NB4 (cell line): ENCODE results near the gene ANXA4.
"Not testable (repeated sequence)": the region's sequence is repeated elsewhere in the genome, so short reads cannot be mapped to it uniquely, and the experiment has no call there.

Source experiments
- DNase-seq: peaks from one replicate; pipeline ENCODE4 v3.0.0; 2010; ENCODE audit warnings: low read depth
- H3K4me3 ChIP-seq: one replicate; pipeline ENCODE4 v1.5.1; 2011; ENCODE audit warnings: mild to moderate bottlenecking, low read depth, low read length, moderate library complexity
- CTCF ChIP-seq: IDR thresholded peaks from one replicate; pipeline ENCODE4 v1.5.1; 2012; ENCODE audit warnings: low read depth, low read length
- MAX ChIP-seq: IDR thresholded peaks from 2 replicates; pipeline ENCODE4 v1.6.1; 2011; ENCODE audit warnings: low read depth, low read length
- MYC ChIP-seq: IDR thresholded peaks from 2 replicates; pipeline ENCODE4 v1.6.1; 2011; ENCODE audit warnings: low read depth, low read length
- POLR2A ChIP-seq: IDR thresholded peaks from 2 replicates; pipeline ENCODE4 v1.6.1; 2011; ENCODE audit warnings: mild to moderate bottlenecking; ENCODE audit not compliant: insufficient read length; ENCODE audit errors: extremely low read depth

ANXA4 gene

DNA sequence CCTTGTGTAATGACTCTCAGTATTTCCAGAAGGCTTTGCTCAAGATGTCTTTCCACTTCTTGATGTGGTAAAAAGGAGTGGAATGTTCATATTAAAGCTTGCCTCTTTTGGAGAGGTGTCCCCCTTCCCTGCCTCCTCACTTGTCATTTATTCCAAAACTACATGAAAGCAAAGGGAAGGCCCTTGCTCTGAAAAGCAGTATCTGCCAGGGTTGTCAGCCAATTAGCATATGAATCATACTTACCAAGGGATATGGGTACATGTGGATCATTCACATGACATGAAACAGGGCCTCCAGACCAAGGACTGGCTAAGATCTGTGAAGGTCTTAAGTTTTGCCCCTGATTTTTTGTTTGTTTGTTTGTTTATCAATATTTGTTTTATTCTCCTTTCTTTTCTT is 31.3 kb downstream of the ANXA4 start:
- no peak overlapping the region for H3K4me3 ChIP-seq
- no peak for TF ChIP-seq CTCF
- TF ChIP-seq MYC: no peak
- TF ChIP-seq POLR2A: no peak
- 0 out of 2 replicates have a peak, but pooled peaks have one; percentile 15 for TF ChIP-seq MAX
- no peak for DNase-seq

- not testable (repeated sequence) for DNase-seq, H3K4me3 ChIP-seq
Measured at GRCh38 chr2:69774258-69774983, 32.5 kb downstream of the ANXA4 start.

DNA sequence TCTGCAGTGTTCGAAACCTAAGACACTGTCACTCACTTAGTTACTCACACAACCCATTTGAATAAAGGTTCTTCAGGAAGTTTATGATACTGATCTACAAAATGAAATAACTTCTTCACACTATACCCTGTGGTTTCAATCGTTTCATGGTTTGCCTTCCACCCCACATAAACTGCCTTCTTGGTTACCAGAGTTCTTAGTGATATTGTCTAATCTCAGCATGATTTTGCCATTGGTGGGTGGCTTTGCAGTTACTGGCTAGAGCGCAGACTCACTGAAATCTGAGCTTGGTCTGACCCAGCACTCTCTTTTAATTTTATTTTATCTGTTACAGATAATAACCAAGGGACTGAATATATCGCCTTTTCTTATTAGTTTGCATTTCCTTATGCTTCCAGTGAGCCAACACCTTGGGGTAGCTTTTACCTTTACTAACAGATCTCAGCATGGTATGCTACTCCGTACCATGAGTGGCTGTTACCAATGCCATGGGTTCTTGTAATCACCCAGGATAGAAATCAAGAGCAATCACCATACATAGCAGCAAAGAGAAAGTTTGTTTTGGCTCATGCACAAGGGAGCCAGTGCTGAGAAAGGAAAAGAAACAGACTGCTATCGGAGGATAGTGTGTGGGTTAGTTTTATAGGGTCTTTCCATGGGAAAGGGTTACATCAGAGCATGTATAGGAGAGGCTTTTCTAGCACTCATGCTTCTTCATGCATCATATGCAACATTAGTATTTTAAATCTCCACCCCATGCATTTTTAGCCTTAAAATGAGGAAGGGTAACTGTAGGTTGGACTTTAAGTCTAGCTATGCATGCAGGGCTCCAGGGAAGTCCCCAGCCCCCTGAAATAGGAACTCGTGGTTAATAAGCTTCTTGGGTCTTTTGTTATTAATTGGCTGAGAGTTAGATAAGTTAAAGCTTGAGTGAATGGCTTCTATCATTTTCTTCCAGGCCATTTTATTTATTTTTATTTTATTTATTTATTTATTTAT is 33.3 kb downstream of the ANXA4 start:
- H3K4me3 ChIP-seq: no peak overlapping the region
- TF ChIP-seq MYC (no peak), MAX (no peak), POLR2A (no peak), CTCF (no peak)
- no peak for DNase-seq

GRCh38 chr2:69776886-69777785 is 35.2 kb downstream of the ANXA4 start:
- no peak for TF ChIP-seq POLR2A
- no peak overlapping the region for H3K4me3 ChIP-seq
- no peak for DNase-seq

DNA sequence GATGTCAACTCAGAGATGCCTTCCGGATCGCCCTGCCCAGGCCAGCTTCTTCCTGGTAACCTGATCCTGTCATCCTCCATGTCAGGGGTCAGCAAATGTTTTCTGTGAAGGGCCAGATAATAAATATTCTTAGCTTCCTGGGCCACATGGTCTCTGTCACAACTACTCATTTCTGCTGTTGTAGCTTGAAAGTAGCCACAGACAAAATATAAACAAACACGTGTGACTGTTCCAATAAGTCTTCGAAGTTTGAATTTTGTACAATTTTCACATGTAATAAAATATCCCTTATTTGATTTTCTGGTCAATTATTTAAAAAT is 35.8 kb downstream of the ANXA4 start:
- DNase-seq: no peak
- TF ChIP-seq MYC (no peak), CTCF (no peak), MAX (no peak), POLR2A (no peak)
- no peak overlapping the region for H3K4me3 ChIP-seq

GRCh38 chr2:69779258-69780001 is 37.5 kb downstream of the ANXA4 start:
- DNase-seq: no peak
- no peak for TF ChIP-seq CTCF
- TF ChIP-seq POLR2A: no peak
- TF ChIP-seq MYC: no peak
- TF ChIP-seq MAX: no peak
- H3K4me3 ChIP-seq: no peak overlapping the region
